Lower leg skin (tissue), 4 donors: ENCODE results near the gene SOCS1. TPM values are rescaled to one million over a fixed set of nuclear protein-coding genes. Genes with fewer than 3 reads are reported as not detected.

Experiments used
- DNase-seq, 2 donors: peaks; one replicate each; pipeline ENCODE4 v3.0.0-alpha.2; 2019; ENCODE audit warnings: low spot score in 2 of 2
- H3K4me3 ChIP-seq: fragments of 200-600 bp; sonication (generic); 2 replicates; pipeline ENCODE4 v1.5.1; 2017; ENCODE audit warnings: mild to moderate bottlenecking, low read depth; ENCODE audit not compliant: poor library complexity, severe bottlenecking
- POLR2A ChIP-seq, 2 donors: fragments of 450-650 bp; IDR thresholded peaks; one replicate each; pipeline ENCODE4 v1.6.1; 2016 to 2017; ENCODE audit warnings: antibody characterized with exemption in 2 of 2, mild to moderate bottlenecking in 1 of 2, moderate library complexity in 1 of 2
- WGBS, 2 donors: methylation state at CpG; one replicate each; pipeline ENCODE4 v1.1.5; 2018; 5-methylcytosine and 5-hydroxymethylcytosine counted together
- intact Hi-C: fragments of 100-400 bp; cut with DNase I; formaldehyde crosslinking; loops from one replicate; pipeline ENCODE4 v1.15.0; 2023; ENCODE audit warnings: low total_unique reads
- total RNA-seq, 4 donors: library from RNA; depleted of rRNA; stranded (reverse); fragments of >200 nt; gene quantifications; one replicate each; pipeline ENCODE4 v1.1.0, GENCODE V29; 2016
- TF ChIP-seq, protein P1 (sequence below), 3 donors: fragments of 450-650 bp; IDR thresholded peaks; one replicate each; pipeline ENCODE4 v1.5.1; 2016; ENCODE audit warnings: antibody characterized with exemption in 3 of 3, mild to moderate bottlenecking in 3 of 3, moderate library complexity in 2 of 3

SOCS1 gene
- total RNA-seq, 4 donors from 2014 or later = 7.7 to 20.6 (median 10.1) TPM

DNA sequence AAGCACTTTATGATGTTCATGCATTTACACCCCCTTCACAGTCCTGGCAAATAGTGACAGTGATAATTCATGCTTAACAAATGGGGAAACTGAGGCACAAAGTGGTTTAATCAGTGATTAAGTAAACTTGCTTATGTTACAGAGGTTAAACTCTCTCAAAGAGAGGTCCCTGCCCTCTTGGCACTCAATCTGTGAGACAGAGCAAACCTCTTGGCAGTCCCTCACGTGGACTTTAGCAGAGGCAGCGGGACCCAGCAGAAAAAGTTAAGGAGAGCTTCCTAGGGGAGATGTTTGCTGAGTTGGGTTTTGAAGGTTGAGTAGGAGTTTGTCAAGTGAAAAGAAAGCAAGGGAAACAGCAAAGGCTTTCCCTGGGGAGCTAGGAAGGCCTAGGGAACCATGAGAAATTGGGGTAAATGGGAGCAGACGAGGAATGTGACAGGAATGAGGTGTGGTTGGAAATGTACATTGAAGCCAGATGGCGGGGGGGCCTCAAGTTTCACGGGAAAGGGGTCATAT is 10.7 kb downstream of the SOCS1 start:
- WGBS, 2 donors = 81 to 85% methylated on average over 5 of the region's 5 CpGs
- DNase-seq = no peak
- no peak overlapping the region for H3K4me3 ChIP-seq
- no peak for TF ChIP-seq POLR2A (IDR thresholded peaks at IDR 0.05)
- TF ChIP-seq, protein P1, sequence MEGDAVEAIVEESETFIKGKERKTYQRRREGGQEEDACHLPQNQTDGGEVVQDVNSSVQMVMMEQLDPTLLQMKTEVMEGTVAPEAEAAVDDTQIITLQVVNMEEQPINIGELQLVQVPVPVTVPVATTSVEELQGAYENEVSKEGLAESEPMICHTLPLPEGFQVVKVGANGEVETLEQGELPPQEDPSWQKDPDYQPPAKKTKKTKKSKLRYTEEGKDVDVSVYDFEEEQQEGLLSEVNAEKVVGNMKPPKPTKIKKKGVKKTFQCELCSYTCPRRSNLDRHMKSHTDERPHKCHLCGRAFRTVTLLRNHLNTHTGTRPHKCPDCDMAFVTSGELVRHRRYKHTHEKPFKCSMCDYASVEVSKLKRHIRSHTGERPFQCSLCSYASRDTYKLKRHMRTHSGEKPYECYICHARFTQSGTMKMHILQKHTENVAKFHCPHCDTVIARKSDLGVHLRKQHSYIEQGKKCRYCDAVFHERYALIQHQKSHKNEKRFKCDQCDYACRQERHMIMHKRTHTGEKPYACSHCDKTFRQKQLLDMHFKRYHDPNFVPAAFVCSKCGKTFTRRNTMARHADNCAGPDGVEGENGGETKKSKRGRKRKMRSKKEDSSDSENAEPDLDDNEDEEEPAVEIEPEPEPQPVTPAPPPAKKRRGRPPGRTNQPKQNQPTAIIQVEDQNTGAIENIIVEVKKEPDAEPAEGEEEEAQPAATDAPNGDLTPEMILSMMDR (IDR thresholded peaks at IDR 0.05) = no peak
- intact Hi-C loops = no loop called here

DNA sequence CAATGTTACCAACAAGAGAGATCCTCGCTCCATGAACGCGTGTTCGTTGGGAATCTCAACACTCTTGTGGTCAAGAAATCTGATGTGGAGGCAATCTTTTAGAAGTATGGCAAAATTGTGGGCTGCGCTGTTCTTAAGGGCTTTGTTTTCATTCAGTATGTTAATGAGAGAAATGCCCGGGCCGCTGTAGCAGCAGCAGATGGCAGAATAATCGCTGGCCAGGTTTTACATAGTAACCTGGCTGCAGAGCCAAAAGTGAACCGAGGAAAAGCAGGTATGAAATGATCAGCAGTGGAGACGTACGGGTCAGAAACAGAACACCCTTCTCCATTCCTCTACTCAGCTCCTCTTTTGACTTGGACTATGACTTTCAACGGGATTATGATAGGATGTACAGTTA is 13.3 kb downstream of the SOCS1 start:
- TF ChIP-seq, protein P1 (IDR thresholded peaks at IDR 0.05) = no peak
- no peak for TF ChIP-seq POLR2A (IDR thresholded peaks at IDR 0.05)
- intact Hi-C loops = no loop called here
- WGBS, 2 donors = 82 to 83% methylated on average over 12 of the region's 12 CpGs
- no peak for DNase-seq
- H3K4me3 ChIP-seq = no peak overlapping the region

DNA sequence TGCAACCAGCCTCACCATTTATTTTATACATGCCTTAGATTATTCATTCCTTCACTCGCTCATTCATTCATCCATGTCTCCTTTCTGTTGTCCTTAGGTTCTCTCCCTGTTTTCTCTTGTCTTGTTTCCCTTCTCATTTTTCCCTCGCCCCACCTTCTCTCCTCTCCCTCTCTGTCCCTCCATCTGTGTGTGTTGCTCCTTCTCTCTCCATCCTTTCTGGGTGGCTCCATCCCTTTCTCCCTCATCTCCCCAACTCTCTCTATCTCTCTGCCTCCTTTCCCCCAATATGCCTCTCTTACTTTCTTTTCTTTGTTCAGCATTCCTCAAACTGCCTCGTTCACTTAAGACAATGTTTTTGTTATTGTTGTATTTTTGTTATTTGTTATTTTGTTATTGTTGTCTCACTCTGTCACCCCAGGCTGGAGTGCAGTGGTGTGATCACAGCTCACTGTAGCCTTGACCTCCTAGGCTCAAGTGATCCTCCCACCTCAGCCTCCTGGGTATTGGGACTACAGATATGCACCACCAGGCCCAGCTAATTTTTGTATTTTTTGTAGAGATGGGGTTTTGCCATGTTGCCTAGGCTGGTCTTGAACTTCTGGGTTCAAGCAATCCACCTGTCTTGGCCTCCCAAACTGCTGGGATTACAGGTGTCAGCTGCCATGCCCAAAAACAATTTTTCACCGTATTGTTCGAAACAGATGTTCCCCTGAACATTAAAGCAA is 14.4 kb downstream of the SOCS1 start:
- WGBS, 2 donors = 89 to 90% methylated on average over 5 of the region's 5 CpGs
- DNase-seq = no peak

DNA sequence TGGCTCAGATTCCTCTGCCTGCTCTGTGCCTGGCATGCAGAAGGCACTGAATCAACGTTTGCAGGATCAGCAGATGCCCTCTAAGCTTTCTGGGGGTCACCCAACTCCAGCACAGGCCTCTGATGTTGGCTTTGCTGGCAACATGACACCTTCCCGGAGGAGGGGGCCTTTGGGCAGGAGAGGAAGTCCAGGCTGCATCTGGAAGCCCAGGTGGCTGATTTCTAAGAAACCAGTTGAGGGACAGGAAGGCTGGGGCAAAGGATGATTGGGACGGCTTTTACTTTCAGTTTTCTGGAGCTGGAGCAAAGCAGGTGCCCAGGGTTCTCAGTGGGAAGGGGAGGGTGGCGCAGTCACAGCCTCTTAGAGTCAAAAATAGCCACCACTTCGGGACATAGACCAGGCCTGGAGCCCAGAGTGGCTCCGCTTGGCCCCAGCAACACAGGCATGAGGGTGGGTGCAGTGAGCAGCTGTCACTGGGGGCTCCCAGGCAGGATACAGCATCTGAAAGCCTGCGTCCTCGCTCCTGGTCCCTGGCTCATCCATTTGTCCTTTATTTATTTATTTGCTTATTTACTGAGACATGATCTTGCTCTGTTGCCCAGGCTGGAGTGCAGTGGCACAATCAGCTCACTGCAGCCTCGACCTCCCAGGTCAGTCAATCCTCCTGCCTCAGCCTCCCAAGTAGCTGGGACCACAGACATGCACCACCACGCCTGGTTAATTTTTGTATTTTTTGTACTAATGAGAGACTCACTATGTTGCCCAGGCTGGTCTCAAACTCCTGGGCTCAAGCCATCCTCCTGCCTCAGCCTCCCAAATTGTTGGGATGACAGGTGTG is 15.1 kb downstream of the SOCS1 start:
- no peak for DNase-seq
- intact Hi-C loops = no loop called here
- peak overlapping the region; percentile 12 for H3K4me3 ChIP-seq
- 76 to 89% methylated on average over 10 of the region's 10 CpGs for WGBS, 2 donors
- no peak for TF ChIP-seq POLR2A (IDR thresholded peaks at IDR 0.05)
- TF ChIP-seq, protein P1 (IDR thresholded peaks at IDR 0.05) = no peak

More for the DNA sequence above, 14.4 kb downstream of the SOCS1 start:
- TF ChIP-seq, protein P1 (IDR thresholded peaks at IDR 0.05) = peak in 1 of 3 donors; percentile 11
- no peak for TF ChIP-seq POLR2A (IDR thresholded peaks at IDR 0.05)
- no peak overlapping the region for H3K4me3 ChIP-seq
- intact Hi-C loops = no loop called here

DNA sequence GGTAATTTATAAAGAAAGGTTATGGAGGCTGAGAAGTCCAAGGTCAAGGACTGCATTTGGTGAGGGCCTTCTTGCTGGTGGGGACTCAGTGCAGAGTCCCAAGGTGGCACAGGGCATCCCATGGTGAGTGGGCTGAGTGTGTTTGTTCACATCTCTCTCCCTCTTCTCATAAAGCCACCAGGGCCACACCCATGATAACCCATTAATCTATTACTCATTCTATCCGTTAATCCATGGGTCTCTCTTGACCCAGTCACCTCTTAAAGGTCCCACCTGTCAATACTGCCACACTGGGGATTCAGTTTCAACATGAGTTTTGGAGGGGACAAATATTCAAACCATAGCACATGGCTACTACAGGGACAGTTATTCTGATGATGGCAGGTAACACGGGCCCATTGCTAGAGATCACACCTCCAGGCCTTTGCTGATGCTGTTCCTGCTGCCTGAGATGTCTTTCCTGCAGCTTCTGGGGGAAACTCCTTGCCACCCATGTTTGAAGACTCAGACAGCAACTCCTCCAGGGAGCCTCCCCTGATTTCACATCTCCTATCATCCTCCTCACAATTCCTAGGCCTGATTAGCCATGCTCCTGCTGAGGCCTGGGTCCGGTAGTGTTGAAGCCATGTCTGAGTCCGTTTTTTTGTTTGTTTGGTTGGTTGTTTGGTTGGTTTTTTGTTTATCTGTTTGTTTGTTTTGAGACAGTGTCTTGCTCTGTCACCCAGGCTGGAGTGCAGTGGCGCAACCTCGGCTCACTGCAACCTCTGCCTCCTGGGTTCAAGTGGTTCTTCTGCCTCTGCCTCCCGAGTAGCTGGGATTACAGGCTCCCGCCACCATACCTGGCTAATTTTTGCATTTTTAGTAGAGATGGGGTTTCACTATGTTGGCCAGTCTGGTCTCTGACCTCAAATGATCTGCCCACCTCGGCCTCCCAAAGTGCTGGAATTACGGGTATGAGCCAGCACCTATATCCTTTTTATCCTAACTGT is 16.1 kb downstream of the SOCS1 start:
- DNase-seq = no peak
- intact Hi-C loops = no loop called here
- peak overlapping the region; percentile 12 for H3K4me3 ChIP-seq
- WGBS, 2 donors = 79 to 84% methylated on average over 10 of the region's 10 CpGs
- TF ChIP-seq, protein P1 (IDR thresholded peaks at IDR 0.05) = no peak
- no peak for TF ChIP-seq POLR2A (IDR thresholded peaks at IDR 0.05)
